Gastrocnemius medialis (tissue), 4 donors: ENCODE data around the gene SMC1B.
A peak's percentile ranks its signal among the peaks of the same experiment; 100 is the strongest.

Source experiments
- POLR2A ChIP-seq, 2 donors: fragments of 450-650 bp; IDR thresholded peaks; one replicate each; pipeline ENCODE4 v1.6.1; 2017; ENCODE audit warnings: antibody characterized with exemption in 2 of 2, mild to moderate bottlenecking in 2 of 2, moderate library complexity in 2 of 2
- TF ChIP-seq, protein P1 (sequence below), 5 experiments: fragments of 450-650 bp in 3 of 5; fragments of 200-600 bp in 2 of 5; sonication (generic) in 2 of 5; IDR thresholded peaks in 4 of 5; conservative IDR thresholded peaks in 1 of 5; 1 replicate in 4 of 5; 2 replicates in 1 of 5; pipeline ENCODE4 v1.5.1; 2016 to 2019; ENCODE audit warnings: antibody characterized with exemption in 5 of 5, mild to moderate bottlenecking in 3 of 5, moderate library complexity in 3 of 5

DNA sequence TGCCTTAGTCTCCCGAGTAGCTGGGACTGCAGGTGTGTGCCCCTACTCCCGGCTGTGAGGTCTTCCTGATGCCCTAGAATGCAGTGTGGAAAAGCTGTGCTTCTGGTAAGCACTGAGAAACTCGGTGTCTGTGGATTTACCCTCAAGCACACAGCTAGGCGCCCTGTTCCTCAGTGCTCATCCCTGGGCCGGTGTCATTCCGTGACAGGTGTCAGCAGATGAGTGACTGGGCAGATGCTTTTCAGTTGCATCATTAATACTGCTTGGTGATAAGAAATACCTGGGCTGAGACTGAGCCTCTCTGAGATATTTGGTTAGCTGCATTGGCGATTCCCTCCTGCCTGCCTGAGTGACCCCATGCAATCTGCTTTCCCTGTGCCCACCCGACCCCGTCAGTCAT, 81.9 kb downstream of the SMC1B start:
- TF ChIP-seq, protein P1, sequence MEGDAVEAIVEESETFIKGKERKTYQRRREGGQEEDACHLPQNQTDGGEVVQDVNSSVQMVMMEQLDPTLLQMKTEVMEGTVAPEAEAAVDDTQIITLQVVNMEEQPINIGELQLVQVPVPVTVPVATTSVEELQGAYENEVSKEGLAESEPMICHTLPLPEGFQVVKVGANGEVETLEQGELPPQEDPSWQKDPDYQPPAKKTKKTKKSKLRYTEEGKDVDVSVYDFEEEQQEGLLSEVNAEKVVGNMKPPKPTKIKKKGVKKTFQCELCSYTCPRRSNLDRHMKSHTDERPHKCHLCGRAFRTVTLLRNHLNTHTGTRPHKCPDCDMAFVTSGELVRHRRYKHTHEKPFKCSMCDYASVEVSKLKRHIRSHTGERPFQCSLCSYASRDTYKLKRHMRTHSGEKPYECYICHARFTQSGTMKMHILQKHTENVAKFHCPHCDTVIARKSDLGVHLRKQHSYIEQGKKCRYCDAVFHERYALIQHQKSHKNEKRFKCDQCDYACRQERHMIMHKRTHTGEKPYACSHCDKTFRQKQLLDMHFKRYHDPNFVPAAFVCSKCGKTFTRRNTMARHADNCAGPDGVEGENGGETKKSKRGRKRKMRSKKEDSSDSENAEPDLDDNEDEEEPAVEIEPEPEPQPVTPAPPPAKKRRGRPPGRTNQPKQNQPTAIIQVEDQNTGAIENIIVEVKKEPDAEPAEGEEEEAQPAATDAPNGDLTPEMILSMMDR (IDR thresholded peaks at IDR 0.05 in 4 of 5, conservative IDR thresholded peaks at IDR 0.05 in 1 of 5): no peak
- TF ChIP-seq POLR2A (IDR thresholded peaks at IDR 0.05): peak in 1 of 2 donors; percentile 27
